ENCODE measurements around the gene METTL15. TPM values are rescaled to one million over a fixed set of nuclear protein-coding genes. Genes with fewer than 3 reads are reported as not detected.

The METTL15 gene
- total and polyA plus RNA-seq, 2 experiments from 2014 or later: 9.0 to 19.8 TPM

- TF ChIP-seq ZNF462 (CRISPR knock-in tag; IDR thresholded peaks at IDR 0.05) (no peak), JUNB (IDR thresholded peaks at IDR 0.05; ENCODE audit: unreplicated experiment) (no peak)
Measured at GRCh38 chr11:28353991-28354390, 245.8 kb downstream of the METTL15 start (continued).

GRCh38 chr11:28366549-28367346 lies 258.6 kb downstream of the METTL15 start:
- Histone ChIP-seq H3K27ac (ENCODE audit: low read depth) (no peak overlapping the region), H3K79me2 (replicated peaks; ENCODE audit: insufficient read depth) (no peaks in the 10 kb centered on the region), H3K4me1 (ENCODE audit: insufficient read depth) (no peaks in the 10 kb centered on the region), H3F3A (replicated peaks; ENCODE audit: low read depth) (no peaks in the 10 kb centered on the region), H3K4me3 (no peak overlapping the region), H3K9me2 (ENCODE audit: insufficient read depth) (0 out of 2 replicates have a peak, but pooled peaks cover 4% of the 10 kb centered on the region), H2AFZ (no peak overlapping the region), H3K36me3 (ENCODE audit: insufficient read depth) (no peaks in the 10 kb centered on the region), H4K20me1 (replicated peaks; ENCODE audit: insufficient read depth) (no peaks in the 10 kb centered on the region), H3K27me3 (ENCODE audit: insufficient read depth) (no peaks in the 10 kb centered on the region), H3K4me2 (no peak overlapping the region)
- Mint-ChIP-seq H3K36me3 (ENCODE audit: low read depth) (peaks cover 27% of the 10 kb centered on the region; the same call in 2 of the 3 replicates), H3K4me1 (no peaks in the 10 kb centered on the region), H3K4me3 (no peak overlapping the region), H3K9me3 (peaks cover 36% of the 10 kb centered on the region), H3K27me3 (ENCODE audit: insufficient read depth, low read depth, poor library complexity) (peaks cover 1% of the 10 kb centered on the region), H3K27ac (no peak overlapping the region)
- DNase-seq (ENCODE audit: low spot score) (no peak), ATAC-seq (no peak)
- TF ChIP-seq ZNF114 (CRISPR knock-in tag; IDR thresholded peaks at IDR 0.05) (no peak), ZNF462 (CRISPR knock-in tag; IDR thresholded peaks at IDR 0.05) (no peak), CREB1 (CRISPR knock-in tag; IDR thresholded peaks at IDR 0.05; ENCODE audit: low read depth) (no peak), EZH2phosphoT487 (IDR thresholded peaks at IDR 0.05; ENCODE audit: unreplicated experiment) (no peak), ETS1 (IDR thresholded peaks at IDR 0.05) (no peak), EZH2 (IDR thresholded peaks at IDR 0.05; ENCODE audit: low read depth, unreplicated experiment) (no peak)

Measured in GM23338 (cell line).